WTC11 (cell line): ENCODE measurements around the gene ATMIN. TPM values are rescaled to one million over a fixed set of nuclear protein-coding genes. Genes with fewer than 3 reads are reported as not detected.

Source experiments
- ATAC-seq: fragments of 200-7000 bp; cut with Tn5 transposase; 2 replicates; pipeline ENCODE4 v1.10.0; 2021; ENCODE audit warnings: mild to moderate bottlenecking, moderate library complexity
- CTCF ChIA-PET: fragments of 300-600 bp; sonication (Branson Sonifier 250); formaldehyde crosslinking; loops from one replicate; lab custom pipeline; 2021; ENCODE audit warnings: antibody characterized with exemption; lab: Charles Lee
- POLR2A ChIA-PET: fragments of 350-600 bp; sonication (Branson Sonifier 250); formaldehyde crosslinking; loops from one replicate; lab custom pipeline; 2021; ENCODE audit warnings: antibody characterized with exemption; lab: Charles Lee
- DNase-seq: peaks from one replicate; pipeline ENCODE4 v3.0.0; 2021; ENCODE audit warnings: low spot score
- H3K27ac Mint-ChIP-seq: 2 replicates; pipeline ENCODE4 v1.8.0; 2021; ENCODE audit warnings: mixed read lengths
- H3K27me3 Mint-ChIP-seq: 2 replicates; pipeline ENCODE4 v1.8.0; 2021; ENCODE audit warnings: low read depth, mild to moderate bottlenecking, moderate library complexity, mixed read lengths
- H3K36me3 Mint-ChIP-seq: 2 replicates; pipeline ENCODE4 v1.8.0; 2021; ENCODE audit warnings: mixed read lengths
- H3K4me1 Mint-ChIP-seq: 2 replicates; pipeline ENCODE4 v1.8.0; 2022; ENCODE audit warnings: mixed read lengths
- H3K4me3 Mint-ChIP-seq: 2 replicates; pipeline ENCODE4 v1.8.0; 2021; ENCODE audit warnings: mild to moderate bottlenecking, moderate library complexity, mixed read lengths
- H3K9me3 Mint-ChIP-seq: 2 replicates; pipeline ENCODE4 v1.8.0; 2021; ENCODE audit warnings: mixed read lengths
- E2F4 ChIP-seq: sonication (generic); formaldehyde crosslinking; IDR thresholded peaks from 2 replicates; pipeline ENCODE4 v1.8.1; 2022; ENCODE audit warnings: low read depth, mild to moderate bottlenecking, moderate library complexity, missing genetic modification reagents, borderline replicate concordance
- E2F5 ChIP-seq: sonication (generic); formaldehyde crosslinking; IDR thresholded peaks from 2 replicates; pipeline ENCODE4 v1.8.1; 2022; ENCODE audit warnings: mild to moderate bottlenecking, moderate library complexity, missing genetic modification reagents
- ELF4 ChIP-seq: sonication (generic); formaldehyde crosslinking; IDR thresholded peaks from 2 replicates; pipeline ENCODE4 v1.8.1; 2022; ENCODE audit warnings: low read depth, mild to moderate bottlenecking, moderate library complexity, missing genetic modification reagents
- ERG ChIP-seq: fragments of 250-450 bp; sonication (Bioruptor Pico); IDR thresholded peaks from 2 replicates; pipeline ENCODE4 v1.8.0; 2021; ENCODE audit warnings: mild to moderate bottlenecking
- FOXP1 ChIP-seq: sonication (generic); formaldehyde crosslinking; IDR thresholded peaks from 2 replicates; pipeline ENCODE4 v1.8.0; 2022; ENCODE audit warnings: missing genetic modification reagents, mild to moderate bottlenecking, moderate library complexity, borderline replicate concordance
- GABPB1 ChIP-seq: sonication (generic); formaldehyde crosslinking; IDR thresholded peaks from 2 replicates; pipeline ENCODE4 v1.8.1; 2023; ENCODE audit warnings: mild to moderate bottlenecking, missing genetic modification reagents
- JUN ChIP-seq: sonication (generic); formaldehyde crosslinking; IDR thresholded peaks from 2 replicates; pipeline ENCODE4 v1.8.0; 2023; ENCODE audit warnings: mild to moderate bottlenecking, missing genetic modification reagents
- MYBL2 ChIP-seq: sonication (generic); formaldehyde crosslinking; IDR thresholded peaks from 2 replicates; pipeline ENCODE4 v1.8.1; 2023; ENCODE audit warnings: mild to moderate bottlenecking, moderate library complexity, missing genetic modification reagents
- NR3C1 ChIP-seq: sonication (generic); formaldehyde crosslinking; conservative IDR thresholded peaks from 2 replicates; pipeline ENCODE4 v1.8.1; 2023; ENCODE audit warnings: low read depth, mild to moderate bottlenecking, missing genetic modification reagents
- PRRX2 ChIP-seq: fragments of 250-450 bp; sonication (Bioruptor Pico); IDR thresholded peaks from 2 replicates; pipeline ENCODE4 v1.8.0; 2021; ENCODE audit warnings: mild to moderate bottlenecking
- TCF7 ChIP-seq: sonication (generic); formaldehyde crosslinking; IDR thresholded peaks from 2 replicates; pipeline ENCODE4 v1.8.0; 2022; ENCODE audit warnings: mild to moderate bottlenecking, low read depth, missing genetic modification reagents, moderate library complexity
- TEAD1 ChIP-seq: sonication (generic); formaldehyde crosslinking; IDR thresholded peaks from 2 replicates; pipeline ENCODE4 v1.8.0; 2022; ENCODE audit warnings: mild to moderate bottlenecking, missing genetic modification reagents
- TP53 ChIP-seq: sonication (generic); formaldehyde crosslinking; IDR thresholded peaks from 2 replicates; pipeline ENCODE4 v1.8.1; 2023; ENCODE audit warnings: mild to moderate bottlenecking, missing genetic modification reagents
- ZNF219 ChIP-seq: sonication (generic); formaldehyde crosslinking; IDR thresholded peaks from 2 replicates; pipeline ENCODE4 v1.8.0; 2023; ENCODE audit warnings: missing genetic modification reagents, mild to moderate bottlenecking, borderline replicate concordance
- ZNF396 ChIP-seq: fragments of 250-450 bp; sonication (Bioruptor Pico); IDR thresholded peaks from 2 replicates; pipeline ENCODE4 v1.8.0; 2021; ENCODE audit warnings: mild to moderate bottlenecking, moderate library complexity, borderline replicate concordance
- total RNA-seq: library from RNA; stranded (reverse); gene quantifications from 3 replicates; pipeline ENCODE4 v1.2.3, GENCODE V29; 2021
- TF ChIP-seq, protein P1 (sequence below): fragments of 250-450 bp; sonication (Bioruptor Pico); conservative IDR thresholded peaks from 2 replicates; pipeline ENCODE4 v1.9.0; 2021; ENCODE audit warnings: mild to moderate bottlenecking
- TF ChIP-seq, protein P2 (sequence below): sonication (generic); formaldehyde crosslinking; IDR thresholded peaks from 2 replicates; pipeline ENCODE4 v1.8.1; 2023; ENCODE audit warnings: mild to moderate bottlenecking, missing genetic modification reagents
- TF ChIP-seq, protein P3 (sequence below): sonication (generic); formaldehyde crosslinking; IDR thresholded peaks from 2 replicates; pipeline ENCODE4 v1.8.1; 2022; ENCODE audit warnings: mild to moderate bottlenecking, missing genetic modification reagents, moderate library complexity, borderline replicate concordance
- TF ChIP-seq, protein P4 (sequence below): fragments of 250-450 bp; sonication (Bioruptor Pico); IDR thresholded peaks from 2 replicates; pipeline ENCODE4 v2.1.2; 2022; ENCODE audit warnings: mild to moderate bottlenecking, moderate library complexity

The ATMIN gene
- total RNA-seq, 1 experiment from 2014 or later: 43.1 TPM

- TF ChIP-seq NR3C1 (CRISPR knock-in tag) (no peak), JUN (CRISPR knock-in tag) (no peak), ZNF396 (CRISPR knock-in tag) (no peak)
- TF ChIP-seq, protein P1, sequence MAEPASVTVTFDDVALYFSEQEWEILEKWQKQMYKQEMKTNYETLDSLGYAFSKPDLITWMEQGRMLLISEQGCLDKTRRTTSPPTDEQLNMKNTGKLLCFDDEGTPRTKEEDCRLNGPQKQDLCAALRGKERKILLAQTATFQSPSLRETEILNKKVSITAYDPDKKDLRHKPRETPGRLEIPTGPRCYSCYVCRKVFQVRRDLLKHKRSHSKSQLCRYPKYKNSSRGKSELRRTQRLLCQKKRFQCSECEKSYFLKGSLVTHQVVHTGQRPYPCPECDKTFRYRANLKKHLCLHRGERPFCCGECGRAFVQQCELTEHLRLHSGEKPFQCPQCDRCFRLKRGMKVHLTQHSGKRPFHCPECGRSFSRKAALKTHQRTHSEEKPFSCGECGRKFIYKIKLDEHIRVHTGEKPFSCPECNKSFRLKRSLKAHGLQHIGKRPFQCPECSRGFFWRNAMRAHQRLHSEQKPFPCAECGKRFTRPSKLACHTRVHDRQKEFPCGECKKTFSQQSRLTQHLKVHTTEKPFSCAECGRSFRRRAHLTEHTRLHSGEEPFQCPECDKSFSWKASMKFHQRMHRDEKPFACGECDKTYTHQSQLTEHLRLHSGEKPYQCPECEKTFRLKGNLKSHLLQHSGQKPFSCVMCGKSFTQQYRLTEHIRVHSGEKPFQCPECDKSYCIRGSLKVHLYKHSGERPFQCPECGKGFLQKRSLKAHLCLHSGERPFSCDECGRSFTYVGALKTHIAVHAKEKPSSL: no peak
Measured at GRCh38 chr16:81061871-81062608, 26.4 kb downstream of the ATMIN start (continued).

- H3K27ac Mint-ChIP-seq: no peak overlapping the region
- TF ChIP-seq TCF7 (CRISPR knock-in tag): no peak
- no peak for TF ChIP-seq E2F5 (CRISPR knock-in tag)
- TF ChIP-seq, protein P2, sequence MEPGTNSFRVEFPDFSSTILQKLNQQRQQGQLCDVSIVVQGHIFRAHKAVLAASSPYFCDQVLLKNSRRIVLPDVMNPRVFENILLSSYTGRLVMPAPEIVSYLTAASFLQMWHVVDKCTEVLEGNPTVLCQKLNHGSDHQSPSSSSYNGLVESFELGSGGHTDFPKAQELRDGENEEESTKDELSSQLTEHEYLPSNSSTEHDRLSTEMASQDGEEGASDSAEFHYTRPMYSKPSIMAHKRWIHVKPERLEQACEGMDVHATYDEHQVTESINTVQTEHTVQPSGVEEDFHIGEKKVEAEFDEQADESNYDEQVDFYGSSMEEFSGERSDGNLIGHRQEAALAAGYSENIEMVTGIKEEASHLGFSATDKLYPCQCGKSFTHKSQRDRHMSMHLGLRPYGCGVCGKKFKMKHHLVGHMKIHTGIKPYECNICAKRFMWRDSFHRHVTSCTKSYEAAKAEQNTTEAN (CRISPR knock-in tag): no peak
- no peak for TF ChIP-seq ZNF219 (CRISPR knock-in tag)
- TF ChIP-seq, protein P3, sequence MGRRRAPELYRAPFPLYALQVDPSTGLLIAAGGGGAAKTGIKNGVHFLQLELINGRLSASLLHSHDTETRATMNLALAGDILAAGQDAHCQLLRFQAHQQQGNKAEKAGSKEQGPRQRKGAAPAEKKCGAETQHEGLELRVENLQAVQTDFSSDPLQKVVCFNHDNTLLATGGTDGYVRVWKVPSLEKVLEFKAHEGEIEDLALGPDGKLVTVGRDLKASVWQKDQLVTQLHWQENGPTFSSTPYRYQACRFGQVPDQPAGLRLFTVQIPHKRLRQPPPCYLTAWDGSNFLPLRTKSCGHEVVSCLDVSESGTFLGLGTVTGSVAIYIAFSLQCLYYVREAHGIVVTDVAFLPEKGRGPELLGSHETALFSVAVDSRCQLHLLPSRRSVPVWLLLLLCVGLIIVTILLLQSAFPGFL: no peak
- no peak for TF ChIP-seq TP53
- no peak for TF ChIP-seq FOXP1 (CRISPR knock-in tag)
- no peak for TF ChIP-seq MYBL2 (CRISPR knock-in tag)
- TF ChIP-seq PRRX2 (CRISPR knock-in tag): no peak
- TF ChIP-seq ELF4: no peak
- TF ChIP-seq, protein P4, sequence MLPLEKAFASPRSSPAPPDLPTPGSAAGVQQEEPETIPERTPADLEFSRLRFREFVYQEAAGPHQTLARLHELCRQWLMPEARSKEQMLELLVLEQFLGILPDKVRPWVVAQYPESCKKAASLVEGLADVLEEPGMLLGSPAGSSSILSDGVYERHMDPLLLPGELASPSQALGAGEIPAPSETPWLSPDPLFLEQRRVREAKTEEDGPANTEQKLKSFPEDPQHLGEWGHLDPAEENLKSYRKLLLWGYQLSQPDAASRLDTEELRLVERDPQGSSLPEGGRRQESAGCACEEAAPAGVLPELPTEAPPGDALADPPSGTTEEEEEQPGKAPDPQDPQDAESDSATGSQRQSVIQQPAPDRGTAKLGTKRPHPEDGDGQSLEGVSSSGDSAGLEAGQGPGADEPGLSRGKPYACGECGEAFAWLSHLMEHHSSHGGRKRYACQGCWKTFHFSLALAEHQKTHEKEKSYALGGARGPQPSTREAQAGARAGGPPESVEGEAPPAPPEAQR (CRISPR knock-in tag): no peak
- no peak for TF ChIP-seq GABPB1 (CRISPR knock-in tag)
- no peaks in the 10 kb centered on the region for H3K36me3 Mint-ChIP-seq
- ChIA-PET POLR2A (interaction anchor here (0.6 kb wide), 1 partner anchor 76 kb away, joined by 3 read pairs; no protein-coding TSS in a partner anchor), CTCF (no interaction called here)
- ATAC-seq (no peak), DNase-seq (no peak)
- peaks cover 9% of the 10 kb centered on the region for H3K4me1 Mint-ChIP-seq
- H3K4me3 Mint-ChIP-seq: no peak overlapping the region
- H3K9me3 Mint-ChIP-seq: no peaks in the 10 kb centered on the region
- no peaks in the 10 kb centered on the region for H3K27me3 Mint-ChIP-seq
Measured at GRCh38 chr16:81066681-81067080, 31.0 kb downstream of the ATMIN start.

GRCh38 chr16:81067166-81067565 is 31.5 kb downstream of the ATMIN start:
- Mint-ChIP-seq H3K4me3 (no peak overlapping the region), H3K27me3 (no peaks in the 10 kb centered on the region), H3K36me3 (no peaks in the 10 kb centered on the region), H3K4me1 (peaks cover 7% of the 10 kb centered on the region; the same call in 1 of the 2 replicates), H3K27ac (no peak overlapping the region), H3K9me3 (no peaks in the 10 kb centered on the region)
- DNase-seq: no peak
- ATAC-seq: no peak
- CTCF ChIA-PET: no interaction called here
- POLR2A ChIA-PET: interaction anchor here (0.6 kb wide), 1 partner anchor 76 kb away, joined by 3 read pairs; no protein-coding TSS in a partner anchor
- no peak for TF ChIP-seq E2F4 (CRISPR knock-in tag)
- no peak for TF ChIP-seq ERG (CRISPR knock-in tag)
- TF ChIP-seq, protein P4 (CRISPR knock-in tag): no peak
- no peak for TF ChIP-seq TEAD1 (CRISPR knock-in tag)
- TF ChIP-seq TP53: no peak
